Smooth muscle cell (in vitro differentiated cells): ENCODE data around the gene PTTG1IP2. TPM values are rescaled to one million over a fixed set of nuclear protein-coding genes. Genes with fewer than 3 reads are reported as not detected.

ENCODE experiments used
- DNase-seq: peaks from one replicate; lab custom pipeline; 2025; ENCODE audit not compliant: unreplicated experiment; lab: John Stamatoyannopoulos, UW
- H2AFZ ChIP-seq: fragments of 200-600 bp; sonication (generic); 2 replicates; pipeline ENCODE4 v1.6.0; 2016; ENCODE audit warnings: antibody characterized with exemption, low read depth, mild to moderate bottlenecking
- H3F3A ChIP-seq: fragments of 200-600 bp; sonication (generic); 2 replicates; pipeline ENCODE4 v1.6.0; 2017; ENCODE audit warnings: antibody characterized with exemption, low read depth
- H3K27ac ChIP-seq: fragments of 200-600 bp; sonication (generic); 2 replicates; pipeline ENCODE4 v1.5.1; 2016; ENCODE audit warnings: low read depth, mild to moderate bottlenecking
- H3K27me3 ChIP-seq: fragments of 200-600 bp; sonication (generic); 2 replicates; pipeline ENCODE4 v1.6.1; 2016; ENCODE audit warnings: low read depth, mild to moderate bottlenecking
- H3K36me3 ChIP-seq: fragments of 200-600 bp; sonication (generic); 2 replicates; pipeline ENCODE4 v1.5.1; 2016; ENCODE audit warnings: low read depth
- H3K4me1 ChIP-seq: fragments of 200-600 bp; sonication (generic); 2 replicates; pipeline ENCODE4 v1.5.1; 2016; ENCODE audit warnings: low read depth
- H3K4me2 ChIP-seq: fragments of 200-600 bp; sonication (generic); 2 replicates; pipeline ENCODE4 v1.6.0; 2016; ENCODE audit warnings: mild to moderate bottlenecking
- H3K4me3 ChIP-seq: fragments of 200-600 bp; sonication (generic); 2 replicates; pipeline ENCODE4 v1.5.1; 2016; ENCODE audit warnings: mild to moderate bottlenecking
- H3K79me2 ChIP-seq: fragments of 200-600 bp; sonication (generic); 2 replicates; pipeline ENCODE4 v1.6.0; 2016; ENCODE audit warnings: low read depth, mild to moderate bottlenecking
- H3K9ac ChIP-seq: fragments of 200-600 bp; sonication (generic); 2 replicates; pipeline ENCODE4 v1.6.0; 2016; ENCODE audit warnings: low read depth
- H3K9me3 ChIP-seq: fragments of 200-600 bp; sonication (generic); replicated peaks from 2 replicates; pipeline ENCODE4 v1.5.1; 2016; ENCODE audit warnings: low read depth
- H4K20me1 ChIP-seq: fragments of 200-600 bp; sonication (generic); 2 replicates; pipeline ENCODE4 v1.6.0; 2016; ENCODE audit warnings: low read depth
- WGBS: methylation state at CpG from one replicate; pipeline ENCODE4 v1.1.7; 2016; ENCODE audit warnings: low lambda C conversion rate; 5-methylcytosine and 5-hydroxymethylcytosine counted together
- polyA plus RNA-seq: library from polyadenylated mRNA; unstranded; fragments of >200 nt; fragmentation: Nextera tagmentation; extraction: Ambion mirVana; gene quantifications from 2 replicates; pipeline ENCODE4 v1.2.1, GENCODE V29; 2016
- total RNA-seq: library from RNA; depleted of rRNA; stranded (reverse); fragments of >200 nt; gene quantifications from 2 replicates; pipeline ENCODE4 v1.2.3, GENCODE V29; 2014
- TF ChIP-seq, protein P1 (sequence below): fragments of 200-600 bp; sonication (generic); IDR thresholded peaks from 2 replicates; pipeline ENCODE4 v1.5.1; 2017; ENCODE audit warnings: borderline replicate concordance, mild to moderate bottlenecking, antibody characterized with exemption; ENCODE audit not compliant: insufficient read depth, poor library complexity, severe bottlenecking

The PTTG1IP2 gene
- total and polyA plus RNA-seq, 2 experiments from 2014 or later, result not detected

DNA sequence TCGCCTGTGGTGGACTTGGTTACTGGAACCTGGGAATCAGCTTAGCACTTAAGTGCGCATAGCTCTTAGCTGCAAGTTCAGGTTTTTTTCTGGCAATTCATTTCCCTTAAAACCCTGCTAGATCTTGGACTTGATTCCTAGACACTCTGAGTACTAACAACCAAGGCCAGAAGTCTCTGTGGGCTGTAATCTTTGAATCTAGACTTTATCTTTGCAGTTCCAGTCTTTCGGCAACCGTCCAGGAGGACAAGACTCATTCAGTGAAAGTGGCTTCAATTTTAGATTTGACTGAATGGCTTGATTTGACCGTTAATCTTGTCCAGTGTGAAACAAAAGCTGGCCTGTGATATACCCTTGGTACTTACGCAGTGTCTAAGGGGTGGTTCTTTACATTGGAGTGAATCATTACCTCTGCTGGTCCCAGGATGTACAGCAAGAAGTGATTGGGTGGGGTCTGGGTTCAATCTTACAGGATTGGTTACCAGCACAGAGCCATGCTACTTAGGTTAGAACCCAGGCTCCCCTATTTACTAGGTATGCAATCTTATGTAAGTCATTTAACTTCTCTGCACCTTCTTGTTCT, 16.4 kb downstream of the PTTG1IP2 start:
- H4K20me1 ChIP-seq, result no peaks in the 10 kb centered on the region
- TF ChIP-seq, protein P1, sequence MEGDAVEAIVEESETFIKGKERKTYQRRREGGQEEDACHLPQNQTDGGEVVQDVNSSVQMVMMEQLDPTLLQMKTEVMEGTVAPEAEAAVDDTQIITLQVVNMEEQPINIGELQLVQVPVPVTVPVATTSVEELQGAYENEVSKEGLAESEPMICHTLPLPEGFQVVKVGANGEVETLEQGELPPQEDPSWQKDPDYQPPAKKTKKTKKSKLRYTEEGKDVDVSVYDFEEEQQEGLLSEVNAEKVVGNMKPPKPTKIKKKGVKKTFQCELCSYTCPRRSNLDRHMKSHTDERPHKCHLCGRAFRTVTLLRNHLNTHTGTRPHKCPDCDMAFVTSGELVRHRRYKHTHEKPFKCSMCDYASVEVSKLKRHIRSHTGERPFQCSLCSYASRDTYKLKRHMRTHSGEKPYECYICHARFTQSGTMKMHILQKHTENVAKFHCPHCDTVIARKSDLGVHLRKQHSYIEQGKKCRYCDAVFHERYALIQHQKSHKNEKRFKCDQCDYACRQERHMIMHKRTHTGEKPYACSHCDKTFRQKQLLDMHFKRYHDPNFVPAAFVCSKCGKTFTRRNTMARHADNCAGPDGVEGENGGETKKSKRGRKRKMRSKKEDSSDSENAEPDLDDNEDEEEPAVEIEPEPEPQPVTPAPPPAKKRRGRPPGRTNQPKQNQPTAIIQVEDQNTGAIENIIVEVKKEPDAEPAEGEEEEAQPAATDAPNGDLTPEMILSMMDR, result no peak
- H2AFZ ChIP-seq, result no peak overlapping the region
- DNase-seq, result no peak
- no peak overlapping the region for H3K27ac ChIP-seq
- WGBS, result 80% methylated on average over 6 of the region's 6 CpGs
- H3K9me3 ChIP-seq, result no peaks in the 10 kb centered on the region
- H3K4me1 ChIP-seq, result peaks cover 6% of the 10 kb centered on the region
- H3K4me3 ChIP-seq, result no peak overlapping the region
- no peaks in the 10 kb centered on the region for H3F3A ChIP-seq
- no peaks in the 10 kb centered on the region for H3K36me3 ChIP-seq
- no peaks in the 10 kb centered on the region for H3K79me2 ChIP-seq
- H3K4me2 ChIP-seq, result no peak overlapping the region
- H3K9ac ChIP-seq, result no peak overlapping the region
- no peaks in the 10 kb centered on the region for H3K27me3 ChIP-seq

DNA sequence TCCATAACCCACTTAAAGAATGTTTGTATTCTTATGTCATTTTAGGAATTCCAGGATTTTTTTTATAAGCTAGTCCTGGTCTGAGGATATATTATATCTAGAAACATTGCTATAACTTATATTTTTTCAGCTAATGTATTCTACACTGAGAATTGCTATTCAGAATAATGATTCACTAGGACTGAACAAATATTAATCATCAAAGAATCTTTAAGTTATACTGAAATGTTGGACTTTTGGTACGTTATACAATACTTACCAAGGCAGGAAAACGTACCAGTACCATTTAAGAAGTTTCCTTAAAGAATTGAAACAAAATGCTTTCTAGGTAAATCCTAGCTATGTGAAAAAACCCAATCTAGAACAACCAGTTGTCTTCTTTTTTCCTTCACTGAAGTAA, 18.4 kb downstream of the PTTG1IP2 start:
- H3K27me3 ChIP-seq, result no peaks in the 10 kb centered on the region
- 63% methylated on average over 2 of the region's 2 CpGs for WGBS
- no peak for DNase-seq
- H2AFZ ChIP-seq, result peak overlapping the region; percentile 15
- H3F3A ChIP-seq, result no peaks in the 10 kb centered on the region
- H3K79me2 ChIP-seq, result no peaks in the 10 kb centered on the region
- H3K27ac ChIP-seq, result no peak overlapping the region
- no peaks in the 10 kb centered on the region for H4K20me1 ChIP-seq
- TF ChIP-seq, protein P1, result no peak
- H3K9me3 ChIP-seq, result no peaks in the 10 kb centered on the region
- no peaks in the 10 kb centered on the region for H3K36me3 ChIP-seq
- peaks cover 6% of the 10 kb centered on the region for H3K4me1 ChIP-seq
- H3K9ac ChIP-seq, result no peak overlapping the region
- H3K4me2 ChIP-seq, result peak overlapping the region; percentile 9
- no peak overlapping the region for H3K4me3 ChIP-seq

- Histone ChIP-seq H3K36me3 (no peaks in the 10 kb centered on the region), H3K4me1 (peaks cover 6% of the 10 kb centered on the region), H3K4me3 (no peak overlapping the region), H4K20me1 (no peaks in the 10 kb centered on the region), H3K9ac (no peak overlapping the region), H3K9me3 (no peaks in the 10 kb centered on the region), H2AFZ (peak overlapping the region; percentile 15), H3K4me2 (peak overlapping the region; percentile 9), H3K79me2 (no peaks in the 10 kb centered on the region), H3K27me3 (no peaks in the 10 kb centered on the region), H3F3A (no peaks in the 10 kb centered on the region), H3K27ac (no peak overlapping the region)
- TF ChIP-seq, protein P1, result no peak
- 56% methylated on average over 1 of the region's 1 CpG for WGBS
- DNase-seq, result no peak
These were observed 18.8 kb downstream of the PTTG1IP2 start for GRCh38 chr7:90488220-90488619.

GRCh38 chr7:90492250-90492649, 22.8 kb downstream of the PTTG1IP2 start:
- H3F3A ChIP-seq, result no peaks in the 10 kb centered on the region
- H3K27me3 ChIP-seq, result no peaks in the 10 kb centered on the region
- H3K9ac ChIP-seq, result no peak overlapping the region
- H3K4me2 ChIP-seq, result no peak overlapping the region
- H2AFZ ChIP-seq, result no peak overlapping the region
- TF ChIP-seq, protein P1, result no peak
- H3K4me3 ChIP-seq, result no peak overlapping the region
- no peak for DNase-seq
- 91% methylated on average over 6 of the region's 6 CpGs for WGBS
- H3K36me3 ChIP-seq, result no peaks in the 10 kb centered on the region
- H4K20me1 ChIP-seq, result no peaks in the 10 kb centered on the region
- no peak overlapping the region for H3K27ac ChIP-seq
- H3K79me2 ChIP-seq, result no peaks in the 10 kb centered on the region
- H3K9me3 ChIP-seq, result no peaks in the 10 kb centered on the region
- no peaks in the 10 kb centered on the region for H3K4me1 ChIP-seq
